ENCODE data around the gene CHMP2A.
"Not testable (repeated sequence)": the region's sequence is repeated elsewhere in the genome, so short reads cannot be mapped to it uniquely, and the experiment has no call there.

Gene CHMP2A

GRCh38 chr19:58555369-58555885 is 522 bp upstream of the CHMP2A start:
- DNase-seq: no peak

DNA sequence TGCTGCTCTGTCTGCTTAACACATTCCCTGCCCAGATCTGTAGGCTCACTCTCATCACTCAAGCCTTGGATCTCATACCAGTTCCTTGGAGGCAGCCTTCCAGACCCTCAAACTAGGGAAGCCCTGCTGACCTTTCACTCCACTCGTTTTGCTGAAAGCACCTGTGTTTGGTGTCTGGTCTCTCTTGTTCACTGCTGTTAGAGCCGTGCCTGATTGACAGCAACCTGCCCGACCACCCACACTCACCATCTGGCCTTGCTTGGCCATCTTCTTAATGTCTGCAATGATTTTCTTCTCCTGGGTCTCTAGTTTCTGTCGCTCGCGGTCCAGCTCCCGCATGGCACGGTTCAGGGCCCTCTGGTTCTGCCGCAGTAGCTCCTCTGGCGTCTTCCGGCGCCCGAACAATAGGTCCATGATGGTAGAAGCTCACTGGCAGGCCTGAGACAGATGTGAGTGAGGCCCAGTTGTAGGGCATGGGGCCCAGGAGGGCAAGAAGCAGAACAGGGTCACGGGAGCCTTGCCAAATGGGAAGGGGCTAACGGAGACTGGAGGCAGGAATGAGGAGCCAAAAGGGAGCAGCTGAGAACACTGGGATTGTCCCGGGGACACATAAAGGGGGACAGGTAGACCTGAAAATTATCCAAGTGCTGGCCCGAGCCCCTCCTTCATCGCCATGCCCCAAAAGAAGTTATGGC is 959 bp downstream of the CHMP2A start:
- DNase-seq: no peak

DNA sequence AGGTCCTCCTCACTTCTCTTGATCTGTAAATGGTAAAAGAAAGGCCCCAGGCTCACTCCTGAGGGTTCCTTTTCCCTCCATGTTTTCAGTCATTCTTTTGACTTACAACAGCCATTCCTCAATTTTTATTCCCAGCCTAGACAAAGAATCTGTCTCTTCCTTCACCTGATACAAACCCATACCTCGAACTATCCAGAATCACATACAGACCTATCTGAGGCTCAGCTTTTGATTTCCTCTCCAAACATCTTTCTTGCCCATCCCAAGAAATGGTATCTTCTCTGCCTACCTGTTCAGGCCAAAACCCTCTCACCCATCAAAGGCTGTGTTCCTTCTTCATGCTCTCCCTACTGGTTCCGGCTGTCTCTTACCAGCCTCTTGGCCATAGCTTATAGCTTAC is 2.2 kb downstream of the CHMP2A start:
- DNase-seq: no peak

DNA sequence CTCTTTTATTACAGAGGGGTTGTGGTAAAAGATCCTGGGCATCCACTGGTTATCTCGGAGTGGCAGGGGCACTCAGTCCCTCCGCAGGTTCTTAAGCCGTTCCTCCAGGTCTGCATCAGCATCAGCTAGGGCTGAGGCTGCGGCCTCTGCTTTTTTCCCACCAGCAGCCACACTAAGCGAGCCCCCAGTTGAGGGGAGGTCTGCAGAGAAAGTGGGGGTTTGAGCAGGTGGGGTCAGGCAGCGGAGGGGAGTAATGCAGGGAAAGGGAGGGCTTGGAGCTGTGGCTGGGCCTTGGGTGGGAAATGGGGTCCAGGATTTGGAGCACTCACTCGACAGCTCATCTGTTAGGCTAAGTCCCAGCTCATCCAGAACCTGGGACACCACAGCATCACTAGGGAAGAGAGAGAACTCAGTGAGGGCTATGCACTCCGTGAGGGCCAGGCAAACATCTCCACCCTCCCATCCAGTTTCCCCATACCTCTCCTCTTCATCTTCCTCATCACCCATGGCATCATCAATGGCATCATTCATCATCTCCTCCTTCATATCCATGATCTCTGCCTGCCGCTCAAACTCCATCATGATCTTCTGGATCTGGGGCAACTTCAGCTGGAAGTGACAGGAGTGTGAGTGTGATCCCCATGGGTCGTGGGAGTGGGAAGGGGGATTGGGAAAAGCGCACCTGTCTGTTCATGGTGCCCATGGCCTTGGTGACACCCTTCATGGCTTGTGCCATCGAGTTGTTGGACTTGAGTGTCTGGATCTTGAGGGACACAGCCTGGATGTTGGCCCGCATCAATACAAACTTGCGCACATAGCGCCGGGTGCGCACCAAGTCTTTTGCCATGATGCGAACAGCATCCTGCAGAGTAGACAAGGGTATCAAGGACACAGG is 3.1 kb downstream of the CHMP2A start:
- DNase-seq: no peak

GRCh38 chr19:58551123-58551497 is 3.8 kb downstream of the CHMP2A start:
- DNase-seq: no peak

DNA sequence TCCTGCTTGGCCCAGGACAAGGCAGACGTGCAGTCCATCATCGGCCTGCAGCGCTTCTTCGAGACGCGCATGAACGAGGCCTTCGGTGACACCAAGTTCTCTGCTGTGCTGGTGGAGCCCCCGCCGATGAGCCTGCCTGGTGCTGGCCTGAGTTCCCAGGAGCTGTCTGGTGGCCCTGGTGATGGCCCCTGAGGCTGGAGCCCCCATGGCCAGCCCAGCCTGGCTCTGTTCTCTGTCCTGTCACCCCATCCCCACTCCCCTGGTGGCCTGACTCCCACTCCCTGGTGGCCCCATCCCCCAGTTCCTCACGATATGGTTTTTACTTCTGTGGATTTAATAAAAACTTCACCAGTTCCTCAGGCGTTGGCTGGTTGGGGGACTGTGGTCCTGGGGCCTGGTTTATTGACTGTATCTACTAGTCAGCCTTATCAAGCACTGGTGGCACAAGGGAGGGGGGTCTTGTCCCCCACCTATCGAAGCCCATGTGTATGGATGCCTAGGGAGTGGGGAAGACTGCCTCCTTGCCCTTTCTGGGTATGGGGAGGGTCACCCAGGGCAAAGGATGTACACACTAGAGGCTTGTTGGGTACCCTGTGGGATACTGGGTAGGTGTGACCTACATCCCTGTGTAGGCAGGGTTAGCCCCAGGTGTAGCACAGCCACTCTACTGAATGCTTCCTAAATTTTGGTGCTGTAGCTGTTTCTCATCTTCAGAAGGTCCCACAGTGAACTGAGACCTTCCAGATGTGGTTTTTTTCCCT is 4.4 kb downstream of the CHMP2A start:
- DNase-seq: no peak

DNA sequence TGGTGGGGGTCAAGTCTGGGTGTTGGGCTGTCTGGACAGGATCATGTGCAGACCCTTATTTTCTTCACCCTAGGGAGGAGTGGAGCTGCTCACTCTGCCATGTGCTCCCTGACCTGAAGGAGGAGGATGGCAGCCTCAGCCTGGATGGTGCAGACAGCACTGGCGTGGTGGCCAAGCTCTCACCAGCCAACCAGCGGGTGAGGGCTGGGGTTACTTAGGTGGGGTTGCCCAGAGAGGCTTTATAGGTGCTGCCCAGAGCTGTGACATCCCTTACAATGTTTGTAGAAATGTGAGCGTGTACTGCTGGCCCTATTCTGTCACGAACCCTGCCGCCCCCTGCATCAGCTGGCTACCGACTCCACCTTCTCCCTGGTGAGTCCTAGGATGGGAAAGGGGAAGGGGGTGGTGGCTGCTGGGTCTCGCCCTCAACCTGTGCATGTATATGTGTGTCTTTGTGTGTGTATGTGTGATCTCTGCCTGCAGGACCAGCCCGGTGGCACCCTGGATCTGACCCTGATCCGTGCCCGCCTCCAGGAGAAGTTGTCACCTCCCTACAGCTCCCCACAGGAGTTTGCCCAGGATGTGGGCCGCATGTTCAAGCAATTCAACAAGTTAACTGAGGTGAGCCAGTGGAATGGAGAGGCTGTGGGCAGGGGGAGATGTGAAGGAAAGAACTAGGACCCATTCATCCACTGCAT is 5.1 kb downstream of the CHMP2A start:
- no peak for DNase-seq

DNA sequence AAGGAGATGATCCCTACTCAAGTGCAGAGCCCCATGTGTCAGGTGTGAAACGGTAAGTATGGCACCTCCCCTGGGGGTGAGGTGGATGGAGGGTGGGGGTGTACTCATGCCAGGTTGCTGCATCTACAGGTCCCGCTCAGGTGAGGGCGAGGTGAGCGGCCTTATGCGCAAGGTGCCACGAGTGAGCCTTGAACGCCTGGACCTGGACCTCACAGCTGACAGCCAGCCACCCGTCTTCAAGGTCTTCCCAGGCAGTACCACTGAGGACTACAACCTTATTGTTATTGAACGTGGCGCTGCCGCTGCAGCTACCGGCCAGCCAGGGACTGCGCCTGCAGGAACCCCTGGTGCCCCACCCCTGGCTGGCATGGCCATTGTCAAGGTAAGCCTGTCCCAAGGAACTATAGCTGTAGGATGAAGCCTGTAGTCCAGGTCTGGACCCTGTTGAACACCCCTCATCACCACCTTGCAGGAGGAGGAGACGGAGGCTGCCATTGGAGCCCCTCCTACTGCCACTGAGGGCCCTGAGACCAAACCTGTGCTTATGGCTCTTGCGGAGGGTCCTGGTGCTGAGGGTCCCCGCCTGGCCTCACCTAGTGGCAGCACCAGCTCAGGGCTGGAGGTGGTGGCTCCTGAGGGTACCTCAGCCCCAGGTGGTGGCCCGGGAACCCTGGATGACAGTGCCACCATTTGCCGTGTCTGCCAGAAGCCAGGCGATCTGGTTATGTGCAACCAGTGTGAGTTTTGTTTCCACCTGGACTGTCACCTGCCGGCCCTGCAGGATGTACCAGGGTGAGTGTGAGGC is 5.8 kb downstream of the CHMP2A start:
- DNase-seq: no peak

- DNase-seq: no peak
Observed at GRCh38 chr19:58547323-58548312, 7.3 kb downstream of the CHMP2A start.

- DNase-seq: peak; percentile 59
Observed at GRCh38 chr19:58546019-58546530, 8.8 kb downstream of the CHMP2A start.

DNA sequence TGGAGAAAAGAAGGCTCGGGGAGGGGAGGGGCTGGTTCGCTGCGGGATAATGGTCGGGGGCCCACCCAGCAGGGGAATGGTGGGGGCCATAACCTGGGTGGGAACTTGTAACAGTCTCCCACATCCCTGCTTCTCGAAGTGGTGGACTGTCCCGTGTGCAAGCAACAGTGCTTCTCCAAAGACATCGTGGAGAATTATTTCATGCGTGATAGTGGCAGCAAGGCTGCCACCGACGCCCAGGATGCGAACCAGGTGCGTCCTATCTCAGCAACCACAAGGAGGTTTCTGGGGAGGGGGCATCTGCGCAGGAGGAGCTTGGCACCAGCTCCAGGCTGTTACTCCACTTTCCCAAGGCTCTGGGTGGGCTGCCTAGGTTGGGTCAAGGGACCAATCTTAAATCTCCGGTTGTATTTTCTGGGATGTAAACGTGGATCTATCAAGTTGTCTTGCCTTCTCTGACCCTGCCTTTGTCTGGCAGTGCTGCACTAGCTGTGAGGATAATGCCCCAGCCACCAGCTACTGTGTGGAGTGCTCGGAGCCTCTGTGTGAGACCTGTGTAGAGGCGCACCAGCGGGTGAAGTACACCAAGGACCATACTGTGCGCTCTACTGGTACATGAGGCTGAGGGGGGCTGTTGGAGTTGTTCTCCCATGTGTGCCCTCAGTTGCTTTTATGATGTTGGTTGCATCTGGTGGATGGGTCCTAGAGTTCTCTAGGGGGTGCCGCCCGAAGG is 9.5 kb downstream of the CHMP2A start:
- no peak for DNase-seq

GRCh38 chr19:58544591-58545285 is 10.2 kb downstream of the CHMP2A start:
- no peak for DNase-seq

DNA sequence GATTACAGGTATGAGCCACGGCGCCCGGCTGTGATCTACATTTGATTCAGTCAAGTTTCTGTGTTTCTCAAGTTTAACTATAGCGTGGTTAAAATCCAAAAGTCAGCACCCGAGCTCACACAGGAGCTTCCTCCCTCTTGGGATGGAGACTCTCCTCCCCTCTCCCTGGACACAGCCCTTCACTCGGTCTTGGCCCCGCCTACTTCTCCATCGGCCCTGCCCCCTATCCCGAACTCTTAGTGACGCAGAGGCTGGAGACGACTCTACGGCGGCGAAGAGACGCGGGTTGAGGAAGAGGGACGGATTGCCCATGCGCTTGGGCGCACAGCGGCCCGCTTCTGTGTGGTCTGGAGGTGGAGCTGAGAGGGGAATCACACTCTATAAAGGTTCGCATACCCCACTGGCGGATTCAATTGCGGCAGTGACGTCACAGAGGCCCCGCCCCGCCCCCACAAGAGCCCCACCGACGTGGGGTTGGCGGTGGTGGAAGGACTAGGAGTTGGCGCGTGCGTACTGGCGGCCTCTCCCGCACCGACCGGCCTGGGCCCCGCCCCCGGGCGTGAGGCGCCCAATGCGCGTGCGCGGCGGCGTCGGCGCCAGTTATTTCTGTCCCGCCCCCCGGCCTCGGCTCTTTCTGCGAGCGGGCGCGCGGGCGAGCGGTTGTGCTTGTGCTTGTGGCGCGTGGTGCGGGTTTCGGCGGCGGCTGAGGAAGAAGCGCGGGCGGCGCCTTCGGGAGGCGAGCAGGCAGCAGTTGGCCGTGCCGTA is 10.9 kb downstream of the CHMP2A start, which contains the start of gene TRIM28:
Gene TRIM28 (plus strand): TSS at position 239 of the 765 bp plus-strand sequence. CDS start 694 bp downstream, outside the sequence.
- DNase-seq: peak; percentile 99

- DNase-seq: not testable (repeated sequence)
Observed at GRCh38 chr19:58542641-58543372, 12.1 kb downstream of the CHMP2A start.

- DNase-seq: not testable (repeated sequence)
Observed at GRCh38 chr19:58539169-58539559, 15.7 kb downstream of the CHMP2A start.

DNA sequence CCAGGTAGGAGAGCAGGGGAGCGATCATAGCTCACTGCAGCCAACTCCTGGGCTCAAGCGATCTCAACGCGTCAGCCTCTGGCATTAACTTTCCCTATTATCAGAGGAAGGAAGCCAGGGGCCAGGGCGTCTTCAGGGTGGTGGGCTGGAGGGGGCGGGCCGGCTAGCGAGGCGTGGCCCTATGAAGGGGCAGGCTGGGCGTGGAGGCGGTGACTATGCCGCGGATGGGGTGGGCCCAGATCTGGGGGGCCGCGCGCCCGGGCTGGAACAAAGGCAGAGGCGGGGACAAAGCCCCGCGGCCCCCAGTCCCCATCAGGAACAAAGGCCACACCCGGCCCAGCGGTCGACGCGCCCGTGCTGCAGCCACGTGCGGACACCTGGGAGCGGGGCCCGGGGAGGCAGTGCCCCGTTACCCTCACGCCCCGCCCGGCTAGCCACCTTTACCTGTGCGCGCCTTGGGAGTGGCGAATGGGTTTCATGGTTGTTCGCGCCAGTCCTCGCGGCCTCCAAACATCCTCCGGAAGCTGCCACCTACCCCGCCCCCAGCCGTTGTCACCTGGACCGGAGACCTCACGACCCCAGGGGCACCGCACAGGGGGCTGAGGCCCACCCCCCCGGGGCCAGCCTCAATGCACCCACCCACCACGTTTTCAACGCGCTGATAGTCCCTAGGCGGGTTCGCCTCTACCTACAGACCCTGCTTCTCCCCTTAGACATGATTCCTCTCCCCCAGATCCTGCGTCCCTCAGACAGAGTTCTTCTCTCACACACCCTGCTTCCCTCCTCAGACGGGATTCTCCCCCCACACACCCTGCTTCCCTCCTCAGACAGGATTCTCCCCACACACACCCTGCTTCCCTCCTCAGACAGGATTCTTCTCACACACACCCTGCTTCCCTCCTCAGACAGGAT is 16.4 kb downstream of the CHMP2A start:
- peak; percentile 44 for DNase-seq
